HepG2 (cell line): ENCODE data around the gene PTPN14. TPM values are rescaled to one million over a fixed set of nuclear protein-coding genes. Genes with fewer than 3 reads are reported as not detected.

ENCODE experiments used
- ATAC-seq: fragments of 200-7000 bp; cut with Tn5 transposase; 3 replicates; pipeline ENCODE4 v1.9.1; 2020; ENCODE audit warnings: mild to moderate bottlenecking, moderate library complexity
- BruUV-seq: library from RNA; stranded (reverse); fragments of 400-500 nt; replicated peaks from 2 replicates; lab custom pipeline; 2021; lab: Mats Ljungman, UMichigan
- CTCF ChIA-PET: fragments of 300-600 bp; formaldehyde crosslinking; extraction: SDS; loops from one replicate; lab custom pipeline; 2021; ENCODE audit warnings: low total read pairs, inconsistent platforms, low intra/inter-chr PET ratio; lab: Yijun Ruan, JAX
- POLR2A ChIA-PET: fragments of 350-600 bp; sonication (Branson Sonifier 250); formaldehyde crosslinking; loops from one replicate; lab custom pipeline; 2020; ENCODE audit warnings: antibody characterized with exemption, inconsistent platforms; lab: Yijun Ruan, JAX
- DNase-seq: peaks from one replicate; pipeline ENCODE4 v3.0.0-alpha.2; 2015; ENCODE audit warnings: low spot score
- FAIRE-seq: peaks from 3 replicates; lab custom pipeline; 2011; peaks lifted over from hg19 to GRCh38; lab: Jason Lieb, UNC
- H2AFZ ChIP-seq: one replicate; pipeline ENCODE4 v1.6.1; 2011; ENCODE audit warnings: low read length, inconsistent platforms
- H3K27ac ChIP-seq: fragments of 300-600 bp; 3 replicates; pipeline ENCODE4 v1.8.0; 2011; ENCODE audit warnings: mixed run types, mild to moderate bottlenecking, mixed read lengths, low read length, inconsistent platforms; ENCODE audit not compliant: insufficient read depth; ENCODE audit errors: extremely low read length
- H3K27me3 ChIP-seq, 2 experiments: fragments of 200-600 bp in 1 of 2; 2 replicates in 1 of 2; 3 replicates in 1 of 2; pipeline versions ENCODE4 v1.6.0 to v1.8.0; 2011; ENCODE audit warnings: low read length in 2 of 2, mild to moderate bottlenecking in 2 of 2, moderate library complexity in 2 of 2, inconsistent platforms in 1 of 2; ENCODE audit not compliant: insufficient read depth in 2 of 2, control insufficient read depth in 1 of 2
- H3K36me3 ChIP-seq, 2 experiments: fragments of 200-600 bp in 1 of 2; replicated peaks in 1 of 2; 2 replicates in 1 of 2; 3 replicates in 1 of 2; pipeline versions ENCODE4 v1.5.1 to v1.8.0; 2011; ENCODE audit warnings: low read length in 2 of 2, inconsistent platforms in 1 of 2; ENCODE audit not compliant: insufficient read depth in 2 of 2, control insufficient read depth in 1 of 2
- H3K4me1 ChIP-seq: 2 replicates; pipeline ENCODE4 v1.5.1; 2012; ENCODE audit warnings: low read length, inconsistent platforms; ENCODE audit not compliant: insufficient read depth
- H3K4me2 ChIP-seq: 2 replicates; pipeline ENCODE4 v1.6.0; 2011; ENCODE audit warnings: low read depth, low read length, inconsistent platforms
- H3K4me3 ChIP-seq, 3 experiments: fragments of 200-600 bp in 1 of 3; sonication (generic), shearing (Covaris generic) in 1 of 3; replicated peaks in 1 of 3; 2 replicates each; pipeline ENCODE4 v1.5.1; 2011 to 2016; ENCODE audit warnings: low read length in 3 of 3, inconsistent platforms in 2 of 3, low read depth in 2 of 3, mild to moderate bottlenecking in 2 of 3, control low read depth in 1 of 3, mixed read lengths in 1 of 3; ENCODE audit not compliant: insufficient read depth in 1 of 3
- H3K79me2 ChIP-seq: one replicate; pipeline ENCODE4 v1.6.1; 2011; ENCODE audit warnings: low read length, inconsistent platforms; ENCODE audit not compliant: insufficient read depth
- H3K9ac ChIP-seq: 2 replicates; pipeline ENCODE4 v1.6.0; 2011; ENCODE audit warnings: mild to moderate bottlenecking, low read depth, low read length, inconsistent platforms; ENCODE audit not compliant: insufficient read depth
- H3K9me3 ChIP-seq: 2 replicates; pipeline ENCODE4 v1.5.1; 2012; ENCODE audit warnings: mild to moderate bottlenecking, low read length
- H4K20me1 ChIP-seq: 2 replicates; pipeline ENCODE4 v1.6.0; 2011; ENCODE audit warnings: inconsistent platforms, mild to moderate bottlenecking, low read length, moderate library complexity; ENCODE audit not compliant: insufficient read depth
- ASH2L ChIP-seq: fragments of 300-600, 200-600 bp; sonication (generic); IDR thresholded peaks from 2 replicates; pipeline ENCODE4 v1.7.0; 2017; ENCODE audit warnings: low read depth, mild to moderate bottlenecking, moderate library complexity, mixed read lengths, low read length; ENCODE audit not compliant: insufficient read length
- FIP1L1 ChIP-seq: fragments of 200-400 bp; formaldehyde crosslinking; IDR thresholded peaks from 2 replicates; pipeline ENCODE4 v1.6.1; 2018; ENCODE audit warnings: low read depth, mild to moderate bottlenecking, low read length, moderate library complexity, borderline replicate concordance; ENCODE audit not compliant: insufficient read depth
- FLYWCH1 ChIP-seq: sonication (generic); formaldehyde crosslinking; IDR thresholded peaks from 2 replicates; pipeline ENCODE4 v1.8.1; 2023; ENCODE audit warnings: mild to moderate bottlenecking, missing genetic modification reagents
- GLI4 ChIP-seq: sonication (generic); formaldehyde crosslinking; IDR thresholded peaks from 2 replicates; pipeline ENCODE4 v1.5.1; 2020; ENCODE audit warnings: missing genetic modification reagents, mild to moderate bottlenecking, moderate library complexity, borderline replicate concordance
- MTA3 ChIP-seq: sonication (generic); formaldehyde crosslinking; IDR thresholded peaks from 2 replicates; pipeline ENCODE4 v1.4.0; 2020; ENCODE audit warnings: missing genetic modification reagents
- NFE2L2 ChIP-seq: fragments of 150-350 bp; IDR thresholded peaks from 2 replicates; pipeline ENCODE4 v1.6.1; 2014; ENCODE audit warnings: low read length
- SKI ChIP-seq: fragments of 450-650 bp; IDR thresholded peaks from one replicate; pipeline ENCODE4 v1.6.1; 2018; ENCODE audit warnings: mild to moderate bottlenecking; ENCODE audit not compliant: partially characterized antibody
- TBX3 ChIP-seq: fragments of 450-650 bp; IDR thresholded peaks from 2 replicates; pipeline ENCODE4 v1.6.1; 2017; ENCODE audit warnings: antibody characterized with exemption, mild to moderate bottlenecking, inconsistent platforms, borderline replicate concordance
- ZNF10 ChIP-seq: sonication (generic); formaldehyde crosslinking; IDR thresholded peaks from 2 replicates; pipeline ENCODE4 v1.4.0; 2020; ENCODE audit warnings: mild to moderate bottlenecking, low read depth, missing genetic modification reagents, borderline replicate concordance
- ZNF230 ChIP-seq: sonication (generic); formaldehyde crosslinking; IDR thresholded peaks from 2 replicates; pipeline ENCODE4 v1.4.0; 2020; ENCODE audit warnings: mild to moderate bottlenecking, missing genetic modification reagents
- ZNF570 ChIP-seq: sonication (generic); formaldehyde crosslinking; IDR thresholded peaks from 2 replicates; pipeline ENCODE4 v1.4.0; 2020; ENCODE audit warnings: mild to moderate bottlenecking, missing genetic modification reagents, borderline replicate concordance
- ZNF607 ChIP-seq: sonication (generic); formaldehyde crosslinking; IDR thresholded peaks from 2 replicates; pipeline ENCODE4 v1.5.1; 2020; ENCODE audit warnings: missing genetic modification reagents, mild to moderate bottlenecking, borderline replicate concordance
- in situ Hi-C: cut with HindIII; loops from 2 replicates; pipeline ENCODE4 v1.10.0; 2017; ENCODE audit warnings: low pct_unique_long_range_greater_than_20kb; ENCODE audit not compliant: extremely low pct_ligation_motif_present
- intact Hi-C: fragments of 100-400 bp; cut with micrococcal nuclease; formaldehyde crosslinking; loops from one replicate; pipeline ENCODE4 v1.10.0; 2022; ENCODE audit not compliant: unreplicated experiment
- polyA plus RNA-seq, 8 experiments: library from polyadenylated mRNA; depleted of rRNA in 3 of 8; stranded (reverse) in 7 of 8; unstranded in 1 of 8; fragments of >200 nt; fragmentation: Illumina TruSeq in 4 of 8; extraction: Trizol in 4 of 8; gene quantifications; 2 replicates each; pipeline versions ENCODE4 v1.2.1 to v1.2.3, GENCODE V29; 2011 to 2016; ENCODE audit warnings: low read depth in 4 of 8, missing spikeins in 1 of 8, mixed read lengths in 1 of 8; ENCODE audit not compliant: insufficient read depth in 1 of 8
- total RNA-seq, 5 experiments: library from RNA; depleted of rRNA; stranded (reverse); fragments of >200 nt; fragmentation: Illumina TruSeq; extraction: Trizol; gene quantifications; 2 replicates each; pipeline ENCODE4 v1.2.3, GENCODE V29; 2016; ENCODE audit warnings: low read depth in 1 of 5
- TF ChIP-seq, protein P1 (sequence below): sonication (generic); formaldehyde crosslinking; IDR thresholded peaks from 2 replicates; pipeline ENCODE4 v1.4.0; 2020; ENCODE audit warnings: missing genetic modification reagents, borderline replicate concordance
- TF ChIP-seq, protein P2 (sequence below): sonication (generic); formaldehyde crosslinking; IDR thresholded peaks from 2 replicates; pipeline ENCODE4 v1.4.0; 2020; ENCODE audit warnings: missing genetic modification reagents
- TF ChIP-seq, protein P3 (sequence below): sonication (generic); formaldehyde crosslinking; IDR thresholded peaks from 2 replicates; pipeline ENCODE4 v1.4.0; 2020; ENCODE audit warnings: missing genetic modification reagents

Gene PTPN14
- total and polyA plus RNA-seq, 2 of the 13 experiments (the other 11 are each of a cell fraction or from before 2014, with no cell fraction given), result 3.9 to 4.7 TPM

DNA sequence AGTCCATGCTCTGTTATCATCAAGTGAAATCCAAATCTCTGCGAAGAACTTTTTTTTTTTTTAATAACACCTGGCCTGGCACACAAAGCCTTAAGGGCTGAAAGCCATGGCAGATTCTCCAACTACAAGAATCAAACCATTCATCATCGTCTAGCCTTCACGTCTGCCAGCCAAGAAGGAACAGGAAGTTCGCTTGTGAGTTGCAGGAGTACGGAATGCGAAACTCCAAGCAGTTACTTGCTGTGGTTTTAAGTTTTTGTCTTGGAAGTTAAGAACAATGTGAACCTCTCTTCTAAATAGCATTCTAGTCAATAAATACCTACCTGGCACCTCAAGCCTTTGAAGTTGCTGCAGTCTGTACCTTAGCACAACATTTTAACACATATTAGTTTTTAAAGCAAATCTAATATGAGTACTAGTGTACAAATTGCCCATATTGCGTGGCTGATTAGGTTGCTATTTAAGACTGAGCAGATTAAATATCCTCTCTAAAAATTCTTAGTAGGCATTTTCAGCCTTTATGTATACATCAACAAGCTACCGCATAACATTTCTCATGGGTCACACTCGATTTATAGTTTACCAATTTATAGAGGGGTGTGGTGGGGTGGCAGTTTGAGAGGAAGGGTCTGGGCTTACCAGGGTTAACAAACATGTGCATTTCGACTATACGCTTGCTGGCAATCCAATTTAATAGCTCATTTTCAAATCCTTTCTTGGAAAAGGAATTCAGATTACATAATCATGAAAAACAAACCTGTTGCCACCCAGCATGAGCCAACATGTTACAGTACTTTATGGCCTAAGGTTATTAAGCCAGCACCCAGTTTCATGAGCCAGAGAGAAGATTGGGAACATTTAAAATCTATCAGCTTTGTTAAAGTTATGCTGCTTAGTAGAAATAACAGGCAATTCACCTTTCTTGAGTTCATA, 22.2 kb upstream of the PTPN14 start (continued):
- TF ChIP-seq, protein P1, sequence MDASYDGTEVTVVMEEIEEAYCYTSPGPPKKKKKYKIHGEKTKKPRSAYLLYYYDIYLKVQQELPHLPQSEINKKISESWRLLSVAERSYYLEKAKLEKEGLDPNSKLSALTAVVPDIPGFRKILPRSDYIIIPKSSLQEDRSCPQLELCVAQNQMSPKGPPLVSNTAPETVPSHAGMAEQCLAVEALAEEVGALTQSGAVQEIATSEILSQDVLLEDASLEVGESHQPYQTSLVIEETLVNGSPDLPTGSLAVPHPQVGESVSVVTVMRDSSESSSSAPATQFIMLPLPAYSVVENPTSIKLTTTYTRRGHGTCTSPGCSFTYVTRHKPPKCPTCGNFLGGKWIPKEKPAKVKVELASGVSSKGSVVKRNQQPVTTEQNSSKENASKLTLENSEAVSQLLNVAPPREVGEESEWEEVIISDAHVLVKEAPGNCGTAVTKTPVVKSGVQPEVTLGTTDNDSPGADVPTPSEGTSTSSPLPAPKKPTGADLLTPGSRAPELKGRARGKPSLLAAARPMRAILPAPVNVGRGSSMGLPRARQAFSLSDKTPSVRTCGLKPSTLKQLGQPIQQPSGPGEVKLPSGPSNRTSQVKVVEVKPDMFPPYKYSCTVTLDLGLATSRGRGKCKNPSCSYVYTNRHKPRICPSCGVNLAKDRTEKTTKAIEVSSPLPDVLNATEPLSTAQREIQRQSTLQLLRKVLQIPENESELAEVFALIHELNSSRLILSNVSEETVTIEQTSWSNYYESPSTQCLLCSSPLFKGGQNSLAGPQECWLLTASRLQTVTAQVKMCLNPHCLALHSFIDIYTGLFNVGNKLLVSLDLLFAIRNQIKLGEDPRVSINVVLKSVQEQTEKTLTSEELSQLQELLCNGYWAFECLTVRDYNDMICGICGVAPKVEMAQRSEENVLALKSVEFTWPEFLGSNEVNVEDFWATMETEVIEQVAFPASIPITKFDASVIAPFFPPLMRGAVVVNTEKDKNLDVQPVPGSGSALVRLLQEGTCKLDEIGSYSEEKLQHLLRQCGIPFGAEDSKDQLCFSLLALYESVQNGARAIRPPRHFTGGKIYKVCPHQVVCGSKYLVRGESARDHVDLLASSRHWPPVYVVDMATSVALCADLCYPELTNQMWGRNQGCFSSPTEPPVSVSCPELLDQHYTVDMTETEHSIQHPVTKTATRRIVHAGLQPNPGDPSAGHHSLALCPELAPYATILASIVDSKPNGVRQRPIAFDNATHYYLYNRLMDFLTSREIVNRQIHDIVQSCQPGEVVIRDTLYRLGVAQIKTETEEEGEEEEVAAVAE (CRISPR knock-in tag), result no peak
- TF ChIP-seq, all 625 proteins: peak for 0

DNA sequence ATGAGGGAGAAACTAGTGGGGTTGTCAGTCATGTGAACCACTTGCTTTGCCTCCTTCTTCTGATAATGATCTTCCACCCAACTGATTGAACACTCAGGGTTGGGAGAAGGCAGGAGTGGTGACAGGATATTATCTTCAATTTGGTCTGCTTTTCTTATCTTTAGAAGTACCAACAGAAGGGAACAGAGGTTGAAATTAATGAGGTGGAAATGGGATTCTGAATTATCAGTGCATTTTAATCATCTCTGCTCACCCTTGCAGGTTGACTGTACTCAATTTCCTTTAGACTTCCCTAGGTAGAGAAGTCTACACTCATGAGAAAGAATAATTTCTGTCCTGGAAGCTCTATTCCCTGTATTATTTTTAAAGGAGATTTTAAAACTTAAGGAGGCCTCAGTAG, 19.9 kb upstream of the PTPN14 start:
- no peak for DNase-seq
- no peak overlapping the region for H3K4me2 ChIP-seq
- no peak for FAIRE-seq
- ChIA-PET CTCF (no interaction called here), POLR2A (no interaction called here)
- no peak overlapping the region for H3K9ac ChIP-seq
- in situ Hi-C loops (no loop called here), intact Hi-C loops (no loop called here)
- no peaks in the 10 kb centered on the region for H3K79me2 ChIP-seq
- no peaks in the 10 kb centered on the region for H3K36me3 ChIP-seq
- no peak overlapping the region for H3K4me3 ChIP-seq
- no peak overlapping the region for H2AFZ ChIP-seq
- H3K9me3 ChIP-seq, result peaks cover 7% of the 10 kb centered on the region
- peaks cover 0 to 12% of the 10 kb centered on the region in 2 experiments; a peak in 3 of 5 replicates for H3K27me3 ChIP-seq
- no peaks in the 10 kb centered on the region for H3K4me1 ChIP-seq
- BruUV-seq, result no TSS peak
- no peaks in the 10 kb centered on the region for H4K20me1 ChIP-seq
- ATAC-seq, result no peak
- TF ChIP-seq ZNF10 (CRISPR knock-in tag) (no peak), SKI (no peak), GLI4 (CRISPR knock-in tag) (no peak), ZNF230 (no peak), FIP1L1 (no peak), ASH2L (no peak), TBX3 (no peak), NFE2L2 (no peak), FLYWCH1 (CRISPR knock-in tag) (no peak), ZNF570 (no peak), MTA3 (no peak), ZNF607 (no peak)
- TF ChIP-seq, protein P2, sequence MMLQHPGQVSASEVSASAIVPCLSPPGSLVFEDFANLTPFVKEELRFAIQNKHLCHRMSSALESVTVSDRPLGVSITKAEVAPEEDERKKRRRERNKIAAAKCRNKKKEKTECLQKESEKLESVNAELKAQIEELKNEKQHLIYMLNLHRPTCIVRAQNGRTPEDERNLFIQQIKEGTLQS (CRISPR knock-in tag), result no peak
- TF ChIP-seq, protein P3, sequence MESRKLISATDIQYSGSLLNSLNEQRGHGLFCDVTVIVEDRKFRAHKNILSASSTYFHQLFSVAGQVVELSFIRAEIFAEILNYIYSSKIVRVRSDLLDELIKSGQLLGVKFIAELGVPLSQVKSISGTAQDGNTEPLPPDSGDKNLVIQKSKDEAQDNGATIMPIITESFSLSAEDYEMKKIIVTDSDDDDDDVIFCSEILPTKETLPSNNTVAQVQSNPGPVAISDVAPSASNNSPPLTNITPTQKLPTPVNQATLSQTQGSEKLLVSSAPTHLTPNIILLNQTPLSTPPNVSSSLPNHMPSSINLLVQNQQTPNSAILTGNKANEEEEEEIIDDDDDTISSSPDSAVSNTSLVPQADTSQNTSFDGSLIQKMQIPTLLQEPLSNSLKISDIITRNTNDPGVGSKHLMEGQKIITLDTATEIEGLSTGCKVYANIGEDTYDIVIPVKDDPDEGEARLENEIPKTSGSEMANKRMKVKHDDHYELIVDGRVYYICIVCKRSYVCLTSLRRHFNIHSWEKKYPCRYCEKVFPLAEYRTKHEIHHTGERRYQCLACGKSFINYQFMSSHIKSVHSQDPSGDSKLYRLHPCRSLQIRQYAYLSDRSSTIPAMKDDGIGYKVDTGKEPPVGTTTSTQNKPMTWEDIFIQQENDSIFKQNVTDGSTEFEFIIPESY (CRISPR knock-in tag), result no peak
- no peak overlapping the region for H3K27ac ChIP-seq
